Stimulated activated CD4-positive, alpha-beta T cell treated with anti-CD3 and anti-CD28 coated beads, TNF-alpha, amount 100 ng/mL, for 4 hours (primary cell): Measurements from ENCODE around the gene RTL1.
A peak's percentile ranks its signal among the peaks of the same experiment; 100 is the strongest.

ENCODE experiments used
- DNase-seq, 3 experiments: peaks; one replicate each; pipeline ENCODE4 v3.0.0-alpha.2; 2020; ENCODE audit warnings: low read depth in 3 of 3

The RTL1 gene

GRCh38 chr14:100851586-100851916 lies 52.0 kb downstream of the RTL1 start:
- no peak for DNase-seq

DNA sequence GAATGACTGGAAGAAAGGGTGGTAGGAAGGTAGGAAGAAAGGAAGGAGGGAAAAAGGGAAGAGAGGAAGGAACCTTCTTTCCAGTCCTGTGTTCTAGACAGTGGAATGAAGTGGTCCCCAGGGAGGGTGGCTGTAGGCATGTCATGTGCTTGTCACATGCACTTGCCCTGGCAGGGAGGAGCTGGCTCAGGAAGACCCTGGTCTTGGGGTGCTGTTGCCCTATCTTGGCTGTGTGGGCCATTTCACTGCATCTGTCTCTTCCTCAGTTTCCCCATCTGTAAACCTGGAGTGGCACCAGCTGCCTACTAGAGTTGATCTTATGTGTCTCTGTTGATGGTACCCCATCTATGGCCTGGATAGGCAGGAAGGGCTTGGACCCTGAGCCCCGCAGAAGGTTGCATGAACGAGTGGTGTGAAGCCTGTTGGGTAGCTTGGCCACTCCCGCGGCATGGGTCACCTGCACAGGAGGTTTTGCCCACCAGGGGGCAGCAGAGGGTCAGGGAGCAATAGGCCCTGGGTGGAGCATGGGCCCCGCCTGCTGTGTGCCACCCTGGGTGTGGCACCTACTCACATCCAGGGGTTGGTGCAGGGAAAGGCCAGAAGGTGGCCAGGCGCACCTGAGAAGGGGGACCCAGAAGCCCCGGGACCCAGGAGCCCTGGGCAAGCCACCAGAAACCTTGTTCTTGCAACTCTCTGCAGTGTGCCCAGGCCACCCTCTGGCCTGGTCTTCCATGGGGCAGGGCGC lies 52.5 kb downstream of the RTL1 start:
- DNase-seq, result peak; percentile 49 to 67 (median 61)

- no peak for DNase-seq
Observed at GRCh38 chr14:100849115-100849781, 54.3 kb downstream of the RTL1 start.

- no peak for DNase-seq
Observed at GRCh38 chr14:100846309-100846859, 57.1 kb downstream of the RTL1 start.

DNA sequence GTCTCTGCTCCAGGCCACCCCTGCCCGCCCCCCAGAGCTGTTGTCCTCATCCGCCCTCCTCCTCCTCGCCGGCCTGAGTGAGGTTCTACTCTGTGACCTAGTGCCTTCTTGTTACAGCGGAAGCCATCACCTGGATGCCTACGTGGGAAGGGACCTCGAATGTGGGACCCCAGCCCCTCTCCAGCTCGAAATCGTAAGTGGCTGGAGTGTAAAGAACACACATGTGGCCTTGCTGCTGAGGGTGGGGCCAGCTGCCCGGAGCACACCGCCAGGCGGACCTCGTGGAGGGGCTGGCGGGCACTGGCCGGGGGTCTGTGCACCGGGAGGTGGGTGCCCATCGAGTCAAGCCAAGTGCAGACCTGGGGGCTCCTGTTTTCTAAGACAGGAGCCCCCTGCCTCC lies 58.2 kb downstream of the RTL1 start:
- DNase-seq, result no peak

DNA sequence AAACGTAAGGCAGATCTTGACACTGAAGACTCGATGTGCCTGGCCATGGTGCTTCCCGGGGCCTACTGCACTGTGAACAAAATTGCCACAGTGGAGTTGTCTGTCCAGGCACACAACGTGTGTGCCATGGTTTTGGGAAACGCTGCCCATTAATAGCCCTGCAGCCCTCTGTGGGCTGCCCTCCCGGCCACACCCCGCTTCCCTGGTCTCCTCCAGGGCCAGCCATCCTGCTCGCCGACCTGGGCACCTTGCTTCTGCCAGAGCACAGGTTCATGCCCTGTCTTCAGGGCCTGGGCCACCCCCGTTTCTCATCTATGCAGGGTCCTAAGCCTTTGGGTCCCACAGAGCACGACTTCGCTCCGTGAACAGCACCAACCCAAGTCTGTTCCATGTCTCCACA lies 58.7 kb downstream of the RTL1 start:
- DNase-seq, result no peak

DNA sequence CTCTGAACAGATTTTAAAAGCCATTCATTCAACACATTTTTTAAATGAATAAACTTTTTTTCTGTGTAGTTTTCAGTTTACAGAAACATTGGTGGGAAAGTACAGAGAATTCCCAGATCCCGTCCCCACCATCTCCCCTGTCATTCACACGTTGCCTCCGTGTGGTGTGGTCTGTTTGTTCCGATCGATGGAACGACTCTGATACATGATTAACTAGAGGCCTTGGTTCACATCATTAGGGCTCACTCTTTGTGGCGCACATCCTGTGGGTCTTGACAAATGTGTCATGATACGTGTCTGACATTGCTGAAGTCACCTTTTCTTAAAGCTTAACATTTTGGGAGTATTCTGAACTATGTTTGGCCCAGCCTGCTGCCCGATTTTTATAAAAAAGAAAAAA lies 59.1 kb downstream of the RTL1 start:
- DNase-seq, result no peak

DNA sequence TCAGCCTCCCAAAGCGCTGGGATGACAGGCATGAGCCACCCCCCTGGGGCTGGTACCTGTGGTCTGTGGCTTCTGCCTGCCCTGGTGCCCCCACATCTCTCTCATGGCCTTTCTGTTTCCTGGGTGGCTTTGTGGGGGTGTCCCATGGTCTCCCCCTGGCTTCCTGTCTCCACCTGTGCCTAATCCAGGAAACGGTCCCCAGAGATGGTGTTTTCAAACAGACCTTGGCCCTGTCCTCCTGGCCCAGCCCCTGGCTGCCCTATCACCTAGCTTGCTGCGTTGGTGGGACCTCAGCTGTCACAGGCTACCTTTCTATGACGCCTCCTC lies 59.5 kb downstream of the RTL1 start:
- no peak for DNase-seq

DNA sequence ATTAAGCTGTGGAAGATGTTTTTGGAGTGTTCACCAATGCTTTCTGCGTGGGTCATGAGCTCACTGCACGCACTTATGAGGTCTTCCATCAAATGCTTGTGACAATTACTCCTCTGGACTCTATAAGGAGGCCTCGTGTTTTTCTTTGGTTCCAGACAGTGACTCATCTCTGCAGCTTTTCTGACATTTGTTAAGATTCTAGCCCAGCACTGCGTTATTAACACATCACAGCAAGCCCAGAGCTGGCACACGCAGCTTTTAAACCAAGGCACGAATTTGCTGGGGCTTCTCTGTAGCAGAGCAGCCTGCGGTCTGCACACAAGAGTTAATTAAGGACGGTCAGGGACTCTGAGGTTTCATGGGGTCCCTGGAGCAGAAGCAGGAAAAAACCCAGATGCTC lies 60.7 kb downstream of the RTL1 start:
- DNase-seq, result no peak

GRCh38 chr14:100841761-100842403 lies 61.6 kb downstream of the RTL1 start:
- no peak for DNase-seq

DNA sequence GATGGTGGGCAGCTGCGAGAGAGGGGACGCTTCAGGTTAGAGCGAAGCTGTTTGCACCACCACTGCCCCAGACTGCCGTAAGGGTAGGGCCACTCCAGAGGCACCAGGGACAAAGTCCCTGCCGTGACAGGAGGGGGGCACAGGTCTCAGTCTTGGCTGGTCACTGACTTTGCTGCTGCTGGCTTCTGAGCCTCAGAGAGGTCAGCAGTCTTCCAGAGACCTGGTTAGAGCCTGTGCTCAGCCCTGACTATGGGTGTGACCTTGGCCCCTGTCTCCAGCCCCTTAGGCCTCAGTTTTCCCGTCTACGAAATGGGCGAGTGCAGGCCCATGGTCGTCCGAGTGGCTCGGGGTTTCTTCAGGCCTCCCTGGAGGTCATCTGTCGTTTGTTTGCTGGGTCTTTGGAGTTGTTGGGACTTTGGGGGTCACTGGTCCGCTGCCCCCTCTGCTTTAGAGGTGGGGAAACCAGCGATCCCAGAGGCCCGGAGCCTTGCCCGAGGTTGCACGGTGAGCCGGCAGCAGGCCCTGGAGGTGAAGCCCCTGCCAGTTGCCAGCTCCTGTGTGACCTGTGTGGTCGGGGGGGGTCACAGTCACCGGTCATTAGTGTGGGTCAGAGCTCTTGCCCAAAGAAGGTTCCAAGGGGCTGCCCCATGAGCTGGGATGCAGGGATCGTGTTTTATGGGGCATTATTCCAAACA lies 62.3 kb downstream of the RTL1 start:
- DNase-seq, result no peak

GRCh38 chr14:100840286-100841065 lies 63.0 kb downstream of the RTL1 start:
- no peak for DNase-seq

- no peak for DNase-seq
Observed at GRCh38 chr14:100839681-100840111, 63.8 kb downstream of the RTL1 start.

GRCh38 chr14:100839315-100839585 lies 64.3 kb downstream of the RTL1 start:
- no peak for DNase-seq

DNA sequence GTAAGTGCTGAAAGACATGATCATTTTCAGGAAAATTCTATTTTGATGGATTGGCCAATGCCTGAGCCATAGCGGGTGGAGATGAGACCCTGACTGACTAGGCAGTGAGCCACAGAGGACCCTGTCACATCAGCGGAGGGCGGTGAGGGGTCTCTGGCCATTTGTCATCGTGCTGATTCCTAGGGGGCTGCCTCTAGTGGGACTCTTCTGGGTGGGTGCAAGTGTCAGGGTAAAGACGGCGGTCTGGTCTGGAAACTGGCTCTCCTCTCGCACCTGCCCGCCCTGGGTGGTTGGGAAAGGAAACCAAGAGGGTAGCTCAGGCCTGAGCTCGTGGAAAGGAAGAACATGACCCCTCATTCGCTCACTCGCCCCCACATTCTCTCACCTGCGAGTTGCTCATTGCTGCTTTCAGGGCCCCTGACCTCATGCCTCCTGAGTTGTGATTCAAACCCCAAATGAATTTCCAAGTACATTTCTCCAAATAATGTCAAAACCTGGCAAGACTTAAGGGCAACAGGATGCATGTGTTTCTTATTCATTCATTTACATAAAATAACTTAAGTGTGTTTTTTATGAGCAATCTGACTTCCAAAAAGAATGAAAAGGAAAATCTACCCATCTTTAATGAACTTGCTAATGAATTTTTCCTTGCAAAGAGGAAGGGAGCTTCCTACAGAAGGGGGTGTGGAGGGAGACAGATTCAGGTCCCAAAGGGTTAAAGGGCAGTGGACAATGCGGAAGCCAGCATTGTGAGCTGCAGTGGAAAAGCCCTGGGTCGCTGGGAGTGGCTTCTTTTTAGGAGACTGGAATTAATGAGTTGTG lies 64.8 kb downstream of the RTL1 start:
- no peak for DNase-seq

- DNase-seq, result no peak
Observed at GRCh38 chr14:100837805-100838350, 65.6 kb downstream of the RTL1 start.

- no peak for DNase-seq
Observed at GRCh38 chr14:100836941-100837804, 66.3 kb downstream of the RTL1 start.

- no peak for DNase-seq
Observed at GRCh38 chr14:100836311-100836805, 67.2 kb downstream of the RTL1 start.

DNA sequence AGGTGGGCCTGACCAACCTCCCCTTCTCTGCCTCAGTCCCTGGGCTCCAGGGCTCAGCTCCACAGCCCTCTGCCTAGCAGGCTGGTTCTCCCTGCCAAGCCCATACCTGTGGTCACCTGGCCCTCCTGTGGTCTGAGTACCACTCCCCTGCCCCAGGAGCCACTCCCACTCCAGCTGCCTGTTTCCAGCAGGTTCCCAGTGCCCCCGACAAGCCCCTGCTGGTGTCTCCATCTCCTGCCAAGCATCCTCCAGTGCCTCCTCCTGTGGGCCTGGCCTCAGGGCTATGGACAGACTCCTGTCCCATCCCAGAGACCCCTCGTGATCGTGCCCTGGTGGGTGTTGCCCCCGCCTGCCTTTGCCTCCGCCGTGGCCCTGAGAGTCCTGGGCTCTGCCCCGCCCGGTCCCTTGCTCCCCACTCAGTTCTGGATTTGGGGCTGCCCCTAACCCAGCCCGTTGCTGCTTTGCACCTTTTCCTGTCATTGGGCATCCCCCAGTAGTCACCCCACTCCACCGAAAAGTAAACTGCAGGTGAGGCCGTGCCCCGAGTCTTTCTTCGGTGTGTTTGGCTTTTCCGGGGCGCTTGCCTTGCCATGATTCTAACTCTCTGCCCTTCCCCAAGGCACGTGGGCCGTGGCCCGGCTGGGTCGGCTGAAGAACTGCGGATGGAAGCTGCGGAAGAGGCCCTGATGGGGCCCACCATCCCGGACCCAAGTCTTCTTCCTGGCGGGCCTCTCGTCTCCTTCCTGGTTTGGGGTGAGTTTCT lies 67.8 kb downstream of the RTL1 start:
- DNase-seq, result no peak
